CD1c-positive myeloid dendritic cell (primary cell): ENCODE data around the gene KDM5C.

Source experiments
- DNase-seq: peaks from one replicate; pipeline ENCODE4 v3.0.0-alpha.2; 2016; ENCODE audit errors: extremely low spot score

KDM5C gene

GRCh38 chrX:53224860-53225797 lies at the start of gene KDM5C:
Gene KDM5C, minus strand, starts transcription at chrX:53225207. Its CDS starts 318 bp downstream, at chrX:53224889.
- peak; percentile 92 for DNase-seq

GRCh38 chrX:53272808-53273337 lies 47.9 kb upstream of the KDM5C start:
- DNase-seq, result no peak

DNA sequence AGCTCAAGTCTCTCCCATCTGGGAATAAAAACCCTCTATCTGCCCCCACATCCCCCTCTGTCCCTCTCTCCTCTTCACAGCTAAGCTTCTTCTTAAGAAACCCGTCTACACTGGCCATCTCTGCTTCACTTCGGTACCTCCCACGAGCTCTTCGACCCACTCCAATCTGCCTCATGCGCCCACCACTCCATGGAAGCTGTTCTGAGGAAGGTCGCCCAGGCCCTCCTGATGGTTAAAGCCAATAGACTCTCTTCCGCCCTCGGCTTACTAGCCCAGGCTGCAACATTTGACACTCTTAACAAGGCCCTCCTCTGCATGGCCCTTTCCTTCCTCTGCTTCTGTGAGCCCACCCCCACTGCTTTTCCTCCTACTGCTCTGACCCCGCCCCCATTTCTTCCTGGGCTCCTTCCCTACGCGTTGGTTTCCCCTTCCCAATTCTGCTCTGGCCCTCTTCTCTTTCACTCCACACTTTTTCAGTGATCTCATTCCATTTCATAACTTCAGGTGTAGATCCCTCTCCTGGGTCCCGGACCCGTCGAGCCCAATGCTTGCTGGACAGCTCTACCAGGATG lies 44.6 kb upstream of the KDM5C start:
- DNase-seq, result no peak

DNA sequence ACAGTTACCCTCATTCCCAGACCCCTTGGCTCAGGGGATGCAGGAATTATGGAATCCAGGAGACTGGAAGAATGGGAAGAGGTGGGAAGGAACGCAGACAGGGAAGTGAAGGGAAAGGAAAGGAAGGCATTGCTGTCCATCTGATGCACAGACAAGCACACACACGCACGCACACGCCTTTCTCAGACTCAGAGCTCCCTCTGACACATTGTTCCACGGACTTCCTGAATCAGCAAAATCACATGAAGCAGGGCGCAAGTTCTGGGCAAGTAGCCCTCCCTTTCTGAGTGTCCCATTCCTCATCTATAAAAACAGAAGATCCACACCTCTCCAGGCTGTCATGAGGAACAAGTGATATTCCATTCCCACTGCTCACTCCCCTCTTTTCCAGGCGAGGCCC lies 43.2 kb upstream of the KDM5C start:
- no peak for DNase-seq

- peak; percentile 26 for DNase-seq
Observed at GRCh38 chrX:53266914-53267313, 41.9 kb upstream of the KDM5C start.

DNA sequence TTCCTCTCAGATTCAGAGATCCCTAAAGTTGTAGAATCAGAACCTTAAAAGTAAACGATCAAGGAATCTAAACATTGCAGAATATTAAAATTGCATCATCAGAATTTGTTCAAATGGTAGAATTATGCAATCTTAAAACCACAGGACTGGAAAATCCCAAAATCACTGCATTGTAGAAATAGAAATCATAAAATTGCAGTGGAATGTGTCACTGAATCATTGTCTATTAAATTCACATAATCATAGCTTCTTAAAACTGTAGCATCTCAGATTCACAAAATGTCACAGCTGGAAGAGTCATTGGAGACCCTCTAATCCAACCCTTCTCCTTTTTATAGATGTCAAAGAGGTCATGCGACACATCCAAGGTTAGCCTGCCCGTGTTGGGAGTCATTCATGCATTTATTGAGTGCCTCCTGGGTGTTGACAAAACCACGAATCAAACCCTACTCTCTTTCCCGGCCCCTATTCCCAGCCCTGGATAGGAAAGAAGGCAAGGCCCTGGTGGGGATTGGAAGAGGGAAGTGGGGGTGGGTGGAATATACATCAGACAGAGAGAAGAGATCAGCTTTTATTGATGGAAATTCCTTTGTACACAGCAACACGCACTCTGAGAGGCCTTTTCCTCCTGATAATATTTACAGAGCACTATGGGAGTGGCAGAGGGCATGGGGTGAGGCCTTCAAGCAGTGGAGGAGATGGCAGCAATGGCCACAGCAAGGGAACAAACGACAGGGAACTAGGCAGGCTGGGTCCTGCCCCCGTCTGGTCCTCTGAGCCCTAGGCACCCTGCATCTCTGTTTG lies 41.0 kb upstream of the KDM5C start:
- DNase-seq, result no peak

GRCh38 chrX:53263597-53264094 lies 38.6 kb upstream of the KDM5C start:
- DNase-seq, result peak; percentile 41

GRCh38 chrX:53262918-53263394 lies 37.9 kb upstream of the KDM5C start:
- DNase-seq, result peak; percentile 60

- no peak for DNase-seq
Observed at GRCh38 chrX:53262189-53262917, 37.3 kb upstream of the KDM5C start.

DNA sequence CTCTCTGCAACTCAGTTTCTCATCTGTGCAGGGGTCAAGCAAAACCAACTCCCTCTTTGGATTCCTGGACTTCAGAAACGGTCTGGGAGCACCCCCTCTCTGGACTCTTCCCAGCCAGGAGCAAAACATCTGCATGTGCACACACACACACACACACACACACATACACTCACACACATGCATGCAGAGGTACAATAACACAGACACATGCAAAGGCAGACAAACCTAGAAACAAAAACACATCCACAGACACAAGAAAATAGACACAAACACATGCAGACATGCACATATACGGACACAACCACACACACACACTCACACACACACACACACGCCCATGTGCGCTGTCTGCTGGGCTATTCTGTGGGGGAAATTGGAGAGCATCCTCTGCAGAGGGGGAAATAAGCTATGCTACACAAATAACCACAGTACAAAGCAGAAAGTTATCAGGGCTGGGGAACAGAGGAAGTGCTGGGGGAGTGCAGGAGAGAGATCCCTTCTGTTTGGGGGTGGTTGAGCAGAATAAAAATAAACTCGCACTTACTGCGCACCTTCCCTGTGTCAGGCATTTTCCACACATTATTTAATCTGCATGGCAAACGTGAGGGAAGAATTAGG lies 36.5 kb upstream of the KDM5C start:
- no peak for DNase-seq

- no peak for DNase-seq
Observed at GRCh38 chrX:53260836-53261235, 35.8 kb upstream of the KDM5C start.

GRCh38 chrX:53257670-53258423 lies 32.8 kb upstream of the KDM5C start:
- no peak for DNase-seq

DNA sequence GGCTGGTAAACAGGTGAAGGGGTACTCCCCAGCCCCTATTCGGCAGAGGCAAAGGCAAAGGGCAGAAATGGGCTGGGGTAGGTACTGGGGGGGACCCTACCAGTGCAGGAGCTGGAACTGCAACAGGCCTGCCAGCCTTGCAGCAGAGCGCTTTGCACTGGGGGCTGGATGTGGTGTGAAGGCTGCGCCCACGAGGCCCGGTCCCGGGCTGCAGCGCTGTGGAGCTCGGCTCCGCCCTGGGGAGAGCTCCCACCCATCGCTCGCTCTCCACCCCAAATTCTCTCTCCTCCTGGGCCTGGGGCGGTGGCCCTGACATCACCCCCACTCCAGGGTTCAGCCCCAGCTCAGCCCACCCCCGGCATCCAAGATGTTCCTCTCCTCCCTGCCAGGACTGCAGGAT lies 32.2 kb upstream of the KDM5C start:
- DNase-seq, result no peak

DNA sequence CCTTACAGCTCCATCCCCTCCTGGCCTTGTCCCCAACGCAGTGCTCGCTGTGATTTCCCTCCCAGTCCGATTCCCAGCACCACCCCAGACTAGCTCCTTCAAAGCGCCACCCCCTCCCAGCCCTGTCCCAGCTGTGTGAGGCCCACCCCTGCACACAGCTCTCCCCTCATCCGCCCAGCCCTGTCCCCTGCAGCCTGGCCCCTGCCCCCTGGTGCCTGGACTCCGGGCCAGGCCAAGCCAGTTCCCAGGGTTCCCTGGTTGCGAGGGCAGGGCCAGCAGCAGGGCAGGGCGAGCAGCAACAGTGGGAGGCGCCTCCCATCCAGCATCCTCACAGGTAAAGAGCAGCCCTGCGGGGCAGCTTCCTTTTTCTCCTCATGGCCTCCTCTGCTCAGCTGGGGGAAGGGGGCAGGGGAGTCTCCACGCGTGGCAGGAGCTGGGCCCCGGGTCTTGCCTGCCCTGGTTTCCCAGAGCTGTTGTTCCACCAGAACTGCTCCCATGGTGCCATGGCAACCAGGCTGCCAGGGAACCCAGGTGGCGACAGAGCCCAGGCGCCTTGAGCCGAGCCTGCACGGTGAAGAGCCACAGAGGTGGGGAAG lies 31.5 kb upstream of the KDM5C start:
- no peak for DNase-seq

DNA sequence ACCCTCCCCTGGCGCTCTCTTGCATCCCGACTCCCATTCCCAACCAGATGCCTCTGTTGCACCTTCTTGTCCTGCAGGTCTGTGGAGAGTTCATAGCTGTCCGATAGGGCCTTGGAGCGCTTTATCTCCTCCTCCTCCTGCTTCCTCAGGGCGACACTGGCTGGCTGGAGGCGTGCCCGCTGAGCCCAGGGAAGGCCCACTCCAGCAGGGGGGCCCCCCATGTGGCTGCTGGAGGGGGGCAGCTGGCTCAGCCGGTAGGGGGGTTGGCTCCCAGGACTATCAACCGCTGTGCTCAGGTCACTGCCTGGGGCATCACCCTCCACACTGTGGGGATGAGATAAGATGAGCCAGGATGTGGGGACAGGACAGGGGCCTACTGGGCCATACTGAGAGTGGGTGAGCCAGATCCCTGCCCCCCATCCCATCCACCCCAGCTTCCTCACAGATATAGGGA lies 30.8 kb upstream of the KDM5C start:
- DNase-seq, result no peak

DNA sequence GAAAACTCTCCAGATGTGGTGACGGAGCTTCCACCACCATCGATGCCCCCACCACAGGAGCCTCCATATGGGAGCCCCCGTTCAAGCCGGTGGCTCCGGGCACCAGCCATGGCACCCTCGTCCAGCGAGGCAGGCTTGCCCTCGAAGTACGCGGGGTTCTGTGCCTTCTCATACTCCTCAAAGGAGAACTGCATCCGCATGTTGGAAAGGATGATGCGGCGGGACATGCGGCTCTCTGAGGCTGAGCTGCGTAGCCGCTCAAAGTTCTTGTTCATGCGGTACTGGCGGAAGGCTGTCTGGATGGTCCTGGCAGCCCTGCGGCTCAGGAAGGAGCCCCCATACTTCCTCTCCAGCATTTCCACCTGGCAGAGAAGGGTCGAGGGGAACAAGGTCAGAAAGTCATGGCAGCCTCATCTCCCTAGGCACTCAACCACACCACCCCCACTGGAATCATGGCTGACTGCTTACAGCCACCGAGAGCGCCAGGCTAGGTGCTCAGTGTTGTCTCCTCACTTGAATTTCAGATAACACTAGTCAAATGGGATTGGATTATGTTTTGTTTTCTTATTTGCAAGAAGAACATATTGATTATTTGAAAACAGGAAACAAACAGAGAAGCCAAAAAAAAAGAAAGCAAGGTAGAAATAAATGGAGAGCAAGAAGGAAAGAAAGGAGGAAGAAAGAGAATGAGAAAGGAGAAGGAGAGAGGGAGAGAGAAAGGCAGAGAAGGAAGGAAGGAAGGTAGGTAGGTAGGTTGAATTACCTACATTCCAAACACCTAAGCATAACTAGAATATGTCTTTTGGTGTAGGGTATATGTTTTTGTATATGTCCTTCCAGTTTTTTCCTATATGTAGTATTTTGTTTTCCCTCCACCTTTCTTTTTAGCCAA lies 29.8 kb upstream of the KDM5C start:
- DNase-seq, result no peak

DNA sequence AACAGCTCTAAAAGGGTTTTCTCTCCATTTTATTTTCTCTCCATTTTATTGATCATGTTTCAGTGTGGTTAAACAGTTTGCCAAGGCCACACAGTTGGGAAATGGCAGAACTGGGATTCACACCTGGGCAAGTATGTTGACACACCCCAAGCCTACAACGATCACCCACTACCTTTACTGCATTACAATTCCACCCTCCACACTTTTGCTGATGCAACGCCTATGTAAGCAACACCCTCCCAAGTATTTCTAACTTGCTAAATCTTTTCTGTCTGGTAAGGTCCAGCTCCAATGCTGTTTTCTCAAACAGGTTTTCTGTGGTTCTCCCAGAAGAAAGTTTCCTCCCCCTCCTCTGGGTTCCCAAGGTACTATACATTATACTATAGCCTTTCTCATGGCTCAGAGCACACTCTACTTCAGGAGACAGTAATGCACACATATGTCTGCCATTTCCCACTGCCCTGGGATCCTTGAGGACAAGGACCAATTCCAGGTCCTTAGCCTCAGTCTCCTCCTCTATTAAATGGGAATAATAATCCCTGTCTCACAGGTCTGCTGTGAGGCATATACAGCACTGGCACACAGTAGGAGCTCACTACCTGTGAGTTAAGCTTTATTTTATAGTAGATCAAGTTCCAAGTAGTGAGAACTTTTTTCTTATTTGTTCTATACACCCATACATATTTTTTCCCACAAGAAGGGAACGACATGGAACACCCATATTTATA lies 28.4 kb upstream of the KDM5C start:
- DNase-seq, result no peak

DNA sequence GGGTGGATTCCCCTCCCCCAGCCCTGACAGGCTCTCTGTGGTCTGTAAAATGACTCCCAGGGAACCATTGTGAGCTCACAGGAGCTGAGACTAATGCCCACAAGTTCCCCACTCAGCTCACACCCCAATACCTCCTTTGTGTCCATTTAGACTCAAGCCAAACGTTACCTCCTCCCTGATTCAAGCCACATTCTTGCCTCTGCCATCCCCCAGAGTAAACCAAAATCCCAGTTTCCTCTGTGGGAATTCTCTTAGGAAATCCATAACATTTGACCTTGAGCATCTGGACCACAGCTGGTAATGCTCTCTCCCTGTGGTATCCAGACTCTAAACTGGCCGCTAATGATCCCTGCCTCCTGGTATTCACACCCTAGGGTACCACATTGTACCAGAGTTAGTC lies 26.3 kb upstream of the KDM5C start:
- DNase-seq, result no peak
